OCI-LY3 (cell line): ENCODE data around the gene TMEM120A.

ENCODE experiments used
- H2AFZ ChIP-seq: fragments of 200-600, 300-600 bp; shearing (Covaris generic); 2 replicates; pipeline ENCODE4 v1.6.0; 2014; ENCODE audit warnings: antibody characterized with exemption, low read depth, low read length
- H3K27ac ChIP-seq: fragments of 200-600, 300-600 bp; sonication (generic); 2 replicates; pipeline ENCODE4 v1.5.1; 2014; ENCODE audit warnings: mild to moderate bottlenecking, low read length, moderate library complexity, mixed read lengths
- H3K27me3 ChIP-seq: fragments of 200-600, 300-600 bp; sonication (generic); 2 replicates; pipeline ENCODE4 v1.6.1; 2014; ENCODE audit warnings: low read depth, low read length, mixed read lengths
- H3K36me3 ChIP-seq: fragments of 200-600, 300-600 bp; sonication (generic); replicated peaks from 2 replicates; pipeline ENCODE3; 2014; ENCODE audit warnings: low read depth, low read length, mixed read lengths
- H3K4me1 ChIP-seq: fragments of 300-600, 200-600 bp; sonication (generic); 2 replicates; pipeline ENCODE4 v1.6.1; 2014; ENCODE audit warnings: low read length, mixed read lengths
- H3K4me2 ChIP-seq: fragments of 200-600, 300-600 bp; sonication (generic); 2 replicates; pipeline ENCODE4 v1.6.1; 2014; ENCODE audit warnings: low read length, mixed read lengths
- H3K4me3 ChIP-seq: fragments of 300-600, 200-600 bp; sonication (generic); 2 replicates; pipeline ENCODE4 v1.5.1; 2014; ENCODE audit warnings: antibody characterized with exemption, mild to moderate bottlenecking, low read length, moderate library complexity
- H3K79me2 ChIP-seq: fragments of 300-600, 200-600 bp; shearing (Covaris generic); 2 replicates; pipeline ENCODE4 v1.6.1; 2014; ENCODE audit warnings: mild to moderate bottlenecking, low read length, mixed read lengths
- H3K9ac ChIP-seq: fragments of 300-600, 200-600 bp; shearing (Covaris generic); 2 replicates; pipeline ENCODE4 v1.6.0; 2014; ENCODE audit warnings: mild to moderate bottlenecking, low read length, moderate library complexity
- H3K9me3 ChIP-seq: fragments of 200-600, 300-600 bp; shearing (Covaris generic); 2 replicates; pipeline ENCODE4 v1.6.1; 2014; ENCODE audit warnings: low read length, mixed read lengths; ENCODE audit not compliant: insufficient read depth
- H4K20me1 ChIP-seq: fragments of 200-600, 300-600 bp; sonication (generic); 2 replicates; pipeline ENCODE4 v1.6.1; 2016; ENCODE audit warnings: low read length, mixed read lengths; ENCODE audit not compliant: insufficient read depth
- CTCF ChIP-seq: fragments of 200-600, 300-600 bp; sonication (generic); IDR thresholded peaks from 2 replicates; pipeline ENCODE4 v1.5.1; 2014; ENCODE audit warnings: antibody characterized with exemption, low read length, low read depth
- EZH2phosphoT487 ChIP-seq: fragments of 200-600 bp; shearing (Covaris generic); IDR thresholded peaks from 2 replicates; pipeline ENCODE4 v1.6.1; 2018; ENCODE audit warnings: antibody characterized with exemption, mixed run types, low read depth

The TMEM120A gene

GRCh38 chr7:76016191-76016947 is 22.0 kb upstream of the TMEM120A start:
- Histone ChIP-seq H3K79me2 (no peaks in the 10 kb centered on the region), H3K4me2 (no peak overlapping the region), H3K9me3 (no peaks in the 10 kb centered on the region), H3K36me3 (no peaks in the 10 kb centered on the region), H2AFZ (no peak overlapping the region), H3K4me3 (no peak overlapping the region), H3K4me1 (no peaks in the 10 kb centered on the region), H4K20me1 (no peaks in the 10 kb centered on the region), H3K27ac (no peak overlapping the region), H3K9ac (no peak overlapping the region), H3K27me3 (no peaks in the 10 kb centered on the region)
- TF ChIP-seq CTCF = no peak
- no peak for TF ChIP-seq EZH2phosphoT487

- Histone ChIP-seq H2AFZ (no peak overlapping the region), H3K4me3 (no peak overlapping the region), H3K9ac (no peak overlapping the region), H4K20me1 (no peaks in the 10 kb centered on the region), H3K27ac (no peak overlapping the region), H3K36me3 (no peaks in the 10 kb centered on the region), H3K79me2 (no peaks in the 10 kb centered on the region), H3K27me3 (no peaks in the 10 kb centered on the region), H3K9me3 (no peaks in the 10 kb centered on the region), H3K4me1 (peaks cover 27% of the 10 kb centered on the region), H3K4me2 (no peak overlapping the region)
- TF ChIP-seq EZH2phosphoT487 (no peak), CTCF (no peak)
Measured at GRCh38 chr7:76011442-76011861, 17.1 kb upstream of the TMEM120A start.

GRCh38 chr7:76009672-76010600 is 15.5 kb upstream of the TMEM120A start:
- Histone ChIP-seq H3K4me2 (no peak overlapping the region; the same call in 1 of the 2 replicates), H3K27ac (no peak overlapping the region)

More at GRCh38 chr7:76009672-76010600, 15.5 kb upstream of the TMEM120A start:
- Histone ChIP-seq H3K9ac (no peak overlapping the region), H2AFZ (no peak overlapping the region), H3K27me3 (no peaks in the 10 kb centered on the region), H3K79me2 (no peaks in the 10 kb centered on the region), H3K36me3 (no peaks in the 10 kb centered on the region), H3K4me3 (no peak overlapping the region), H3K9me3 (no peaks in the 10 kb centered on the region), H3K4me1 (peaks cover 27% of the 10 kb centered on the region), H4K20me1 (no peaks in the 10 kb centered on the region)
- TF ChIP-seq EZH2phosphoT487 (no peak), CTCF (no peak)
